Activated naive CD8-positive, alpha-beta T cell (primary cell): ENCODE measurements around the gene CCDC154.

ENCODE experiments used
- H3K27ac Mint-ChIP-seq: one replicate; pipeline ENCODE4 v1.8.0; 2021; ENCODE audit warnings: mixed read lengths
- H3K27me3 Mint-ChIP-seq: one replicate; pipeline ENCODE4 v1.8.0; 2021; ENCODE audit warnings: mixed read lengths
- H3K36me3 Mint-ChIP-seq: one replicate; pipeline ENCODE4 v1.8.0; 2021; ENCODE audit warnings: mixed read lengths
- H3K4me1 Mint-ChIP-seq: one replicate; pipeline ENCODE4 v1.8.0; 2021; ENCODE audit warnings: low read depth, mixed read lengths
- H3K4me3 Mint-ChIP-seq: one replicate; pipeline ENCODE4 v1.8.0; 2021; ENCODE audit warnings: mild to moderate bottlenecking, mixed read lengths
- H3K9me3 Mint-ChIP-seq: one replicate; pipeline ENCODE4 v1.8.0; 2021; ENCODE audit warnings: low read depth, mixed read lengths

The CCDC154 gene

DNA sequence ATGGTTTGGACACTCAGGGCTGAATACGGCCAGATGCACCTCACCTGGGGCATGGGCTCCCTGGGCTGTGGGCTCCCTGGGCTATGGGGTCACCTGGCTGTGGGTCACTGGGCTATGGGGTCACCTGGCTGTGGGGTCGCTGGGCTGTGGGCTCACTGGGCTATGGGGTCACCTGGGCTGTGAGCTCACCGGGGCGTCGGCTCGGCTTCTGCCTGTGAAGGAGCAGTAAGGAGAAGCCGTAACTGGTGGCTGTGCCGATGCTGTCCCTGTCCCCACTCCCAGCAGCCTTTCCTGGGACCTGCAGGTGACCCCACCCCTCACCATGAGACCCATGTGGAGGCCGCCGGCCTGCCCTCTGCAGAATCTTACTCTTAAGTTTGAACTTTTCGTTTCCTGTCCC is 15.3 kb downstream of the CCDC154 start:
- H3K4me1 Mint-ChIP-seq = no peaks in the 10 kb centered on the region
- H3K36me3 Mint-ChIP-seq = no peaks in the 10 kb centered on the region
- H3K9me3 Mint-ChIP-seq = no peaks in the 10 kb centered on the region
- no peak overlapping the region for H3K27ac Mint-ChIP-seq
- H3K27me3 Mint-ChIP-seq = no peaks in the 10 kb centered on the region
- H3K4me3 Mint-ChIP-seq = no peak overlapping the region

DNA sequence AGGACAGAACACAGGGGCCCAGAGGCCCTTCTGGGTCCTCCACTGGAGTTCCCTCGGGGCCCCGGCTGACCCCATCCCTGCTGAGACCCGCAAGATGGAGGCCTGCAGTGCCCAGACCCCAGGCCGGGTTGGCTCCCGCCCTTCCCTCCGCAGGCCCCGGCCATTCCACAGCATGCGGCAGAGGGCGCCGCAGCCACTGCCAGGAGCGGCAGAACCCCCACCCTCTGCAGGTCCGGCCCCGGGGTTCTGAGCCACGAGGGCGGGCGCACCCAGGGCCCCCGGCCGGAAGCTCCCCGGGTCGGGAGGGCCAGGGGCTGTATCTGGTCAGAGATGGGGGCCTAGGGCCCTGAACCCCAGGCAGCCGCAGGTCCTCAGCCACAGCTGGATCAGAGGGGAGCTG is 15.8 kb downstream of the CCDC154 start:
- no peaks in the 10 kb centered on the region for H3K4me1 Mint-ChIP-seq
- H3K36me3 Mint-ChIP-seq = no peaks in the 10 kb centered on the region
- H3K9me3 Mint-ChIP-seq = no peaks in the 10 kb centered on the region
- H3K27ac Mint-ChIP-seq = no peak overlapping the region
- H3K4me3 Mint-ChIP-seq = no peak overlapping the region
- no peaks in the 10 kb centered on the region for H3K27me3 Mint-ChIP-seq

- no peaks in the 10 kb centered on the region for H3K4me1 Mint-ChIP-seq
- no peaks in the 10 kb centered on the region for H3K27me3 Mint-ChIP-seq
- no peak overlapping the region for H3K27ac Mint-ChIP-seq
- no peaks in the 10 kb centered on the region for H3K9me3 Mint-ChIP-seq
- no peak overlapping the region for H3K4me3 Mint-ChIP-seq
- no peaks in the 10 kb centered on the region for H3K36me3 Mint-ChIP-seq
Measured at GRCh38 chr16:1427473-1428461, 16.6 kb downstream of the CCDC154 start.

DNA sequence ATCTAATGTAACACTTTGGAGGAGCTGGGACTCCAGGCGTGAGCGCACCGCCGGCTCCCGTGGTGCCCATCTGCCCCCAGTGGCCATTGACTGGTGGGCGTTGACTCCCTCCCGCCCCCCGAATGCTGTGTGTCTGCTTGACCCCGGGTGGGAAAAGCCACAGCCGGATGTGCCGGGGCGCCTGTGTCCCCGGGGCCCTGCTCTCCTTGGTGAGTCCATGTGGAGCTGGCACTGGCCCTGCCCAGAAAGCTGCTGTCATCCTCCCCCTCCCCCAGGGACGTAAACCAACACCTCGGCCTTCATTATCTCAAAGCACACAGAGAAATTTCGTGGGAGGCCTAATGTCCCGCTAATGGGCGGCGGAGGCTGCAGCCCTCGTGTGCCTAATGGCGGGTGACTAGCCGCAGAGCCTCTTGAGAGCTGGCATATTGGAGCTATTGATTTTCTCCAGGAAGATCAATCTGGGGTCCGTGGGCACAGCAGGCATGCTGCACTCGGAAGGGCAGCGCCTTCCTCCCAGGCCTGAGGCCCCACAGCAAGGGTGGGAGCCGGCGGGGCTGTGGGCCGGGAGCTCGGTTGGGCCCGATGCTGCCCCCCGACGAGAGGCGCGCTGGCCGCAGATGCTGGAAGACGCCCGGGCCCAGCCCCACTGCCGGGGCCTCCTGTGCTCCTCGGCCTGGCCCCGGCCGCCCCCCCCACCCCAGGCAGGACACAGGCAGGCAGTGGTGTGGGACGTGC is 17.5 kb downstream of the CCDC154 start:
- Mint-ChIP-seq H3K27me3 (no peaks in the 10 kb centered on the region), H3K9me3 (no peaks in the 10 kb centered on the region), H3K4me1 (peaks cover 4% of the 10 kb centered on the region), H3K36me3 (no peaks in the 10 kb centered on the region), H3K4me3 (no peak overlapping the region), H3K27ac (no peak overlapping the region)

GRCh38 chr16:1425616-1426370 is 18.6 kb downstream of the CCDC154 start:
- H3K27me3 Mint-ChIP-seq = no peaks in the 10 kb centered on the region
- peaks cover 9% of the 10 kb centered on the region for H3K4me1 Mint-ChIP-seq
- no peak overlapping the region for H3K27ac Mint-ChIP-seq
- no peaks in the 10 kb centered on the region for H3K9me3 Mint-ChIP-seq
- no peaks in the 10 kb centered on the region for H3K36me3 Mint-ChIP-seq
- no peak overlapping the region for H3K4me3 Mint-ChIP-seq

GRCh38 chr16:1424028-1424427 is 20.3 kb downstream of the CCDC154 start:
- Mint-ChIP-seq H3K27me3 (no peaks in the 10 kb centered on the region), H3K9me3 (no peaks in the 10 kb centered on the region), H3K4me1 (peaks cover 9% of the 10 kb centered on the region), H3K27ac (no peak overlapping the region), H3K36me3 (no peaks in the 10 kb centered on the region), H3K4me3 (no peak overlapping the region)

GRCh38 chr16:1422076-1422475 is 22.3 kb downstream of the CCDC154 start:
- Mint-ChIP-seq H3K4me1 (peaks cover 15% of the 10 kb centered on the region), H3K9me3 (no peaks in the 10 kb centered on the region), H3K27me3 (no peaks in the 10 kb centered on the region), H3K27ac (peak overlapping the region; percentile 98), H3K36me3 (no peaks in the 10 kb centered on the region), H3K4me3 (peak overlapping the region; percentile 90)

- H3K4me3 Mint-ChIP-seq = peak overlapping the region; percentile 90
- no peaks in the 10 kb centered on the region for H3K9me3 Mint-ChIP-seq
- no peaks in the 10 kb centered on the region for H3K27me3 Mint-ChIP-seq
- H3K4me1 Mint-ChIP-seq = peaks cover 19% of the 10 kb centered on the region
- H3K27ac Mint-ChIP-seq = peak overlapping the region; percentile 79
- no peaks in the 10 kb centered on the region for H3K36me3 Mint-ChIP-seq
Measured at GRCh38 chr16:1420111-1420539, 24.2 kb downstream of the CCDC154 start.

GRCh38 chr16:1416521-1416941 is 27.8 kb downstream of the CCDC154 start:
- peaks cover 26% of the 10 kb centered on the region for H3K4me1 Mint-ChIP-seq
- peak overlapping the region; percentile 38 for H3K27ac Mint-ChIP-seq
- no peaks in the 10 kb centered on the region for H3K27me3 Mint-ChIP-seq
- peak overlapping the region; percentile 30 for H3K4me3 Mint-ChIP-seq
- no peaks in the 10 kb centered on the region for H3K9me3 Mint-ChIP-seq
- H3K36me3 Mint-ChIP-seq = no peaks in the 10 kb centered on the region

DNA sequence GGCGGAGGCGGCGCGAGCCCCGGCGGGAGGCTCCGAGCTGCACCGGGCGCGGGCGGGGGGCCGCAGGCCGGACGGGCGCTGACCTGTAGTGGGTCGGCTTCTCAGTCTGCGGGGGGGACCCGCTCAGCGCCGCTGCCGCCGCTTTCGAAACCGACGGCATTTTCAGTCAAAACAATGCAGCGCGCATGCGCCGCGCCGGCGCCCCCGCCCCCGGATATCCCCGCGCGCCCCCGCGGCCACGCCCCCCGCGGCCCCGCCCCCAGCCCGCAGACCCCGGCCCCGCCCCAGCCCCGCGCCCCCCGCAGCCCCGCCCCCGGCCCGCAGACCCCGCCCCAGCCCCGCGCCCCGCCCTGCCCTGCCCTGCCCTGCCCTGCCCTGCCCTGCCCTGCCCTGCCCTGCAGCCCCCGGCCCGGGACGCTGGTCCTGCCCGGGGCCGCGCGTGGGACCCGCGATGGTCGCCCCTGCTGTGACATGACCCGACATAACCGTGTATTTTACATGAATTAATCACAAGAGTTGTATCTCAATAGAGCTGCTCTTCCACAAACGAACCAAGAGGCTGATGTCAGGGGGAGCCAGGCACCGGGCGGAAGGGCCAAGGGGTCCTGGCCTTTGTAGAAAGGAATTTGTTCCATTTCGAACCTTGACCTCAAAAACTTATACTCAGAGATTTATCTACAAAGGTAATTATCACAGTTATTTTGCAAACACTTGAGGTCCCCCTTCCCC is 29.7 kb downstream of the CCDC154 start, which contains the start of gene UNKL:
Gene UNKL, minus strand, starts transcription at position 173 of the 729 bp plus-strand sequence. Its CDS starts 13 bp downstream, at position 160.
- H3K27me3 Mint-ChIP-seq = no peaks in the 10 kb centered on the region
- peak within 1 kb of the TSS; percentile 82 for H3K4me3 Mint-ChIP-seq
- H3K36me3 Mint-ChIP-seq = no peaks in the 10 kb centered on the region
- H3K27ac Mint-ChIP-seq = peak within 1 kb of the TSS; percentile 87
- H3K9me3 Mint-ChIP-seq = no peaks in the 10 kb centered on the region
- H3K4me1 Mint-ChIP-seq = peaks cover 26% of the 10 kb centered on the region

GRCh38 chr16:1413684-1414531 is 30.4 kb downstream of the CCDC154 start:
- no peaks in the 10 kb centered on the region for H3K9me3 Mint-ChIP-seq
- peak overlapping the region; percentile 82 for H3K4me3 Mint-ChIP-seq
- H3K36me3 Mint-ChIP-seq = no peaks in the 10 kb centered on the region
- H3K4me1 Mint-ChIP-seq = peaks cover 32% of the 10 kb centered on the region
- peak overlapping the region; percentile 87 for H3K27ac Mint-ChIP-seq
- H3K27me3 Mint-ChIP-seq = no peaks in the 10 kb centered on the region

DNA sequence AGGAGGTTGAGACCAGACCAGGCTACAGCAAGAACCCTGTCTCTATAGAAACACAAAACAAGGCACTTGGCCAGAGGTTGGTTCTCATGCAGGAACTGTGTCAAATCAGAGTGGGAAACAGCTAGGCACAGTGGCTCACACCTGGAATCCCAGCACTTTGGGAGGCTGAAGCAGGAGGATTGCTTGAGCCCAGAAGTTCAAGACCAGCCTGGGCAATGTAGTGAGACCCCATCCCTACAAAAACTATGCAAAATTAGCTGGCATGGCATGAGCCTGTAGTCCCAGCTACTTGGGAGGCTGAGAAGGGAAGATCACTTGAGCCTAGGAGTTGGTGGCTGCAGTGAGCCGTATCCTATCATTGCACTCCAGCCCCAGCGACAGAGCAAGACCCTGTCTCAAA is 31.5 kb downstream of the CCDC154 start:
- no peaks in the 10 kb centered on the region for H3K9me3 Mint-ChIP-seq
- H3K27me3 Mint-ChIP-seq = no peaks in the 10 kb centered on the region
- peak overlapping the region; percentile 28 for H3K27ac Mint-ChIP-seq
- H3K4me3 Mint-ChIP-seq = peak overlapping the region; percentile 7
- no peaks in the 10 kb centered on the region for H3K36me3 Mint-ChIP-seq
- H3K4me1 Mint-ChIP-seq = peaks cover 33% of the 10 kb centered on the region

DNA sequence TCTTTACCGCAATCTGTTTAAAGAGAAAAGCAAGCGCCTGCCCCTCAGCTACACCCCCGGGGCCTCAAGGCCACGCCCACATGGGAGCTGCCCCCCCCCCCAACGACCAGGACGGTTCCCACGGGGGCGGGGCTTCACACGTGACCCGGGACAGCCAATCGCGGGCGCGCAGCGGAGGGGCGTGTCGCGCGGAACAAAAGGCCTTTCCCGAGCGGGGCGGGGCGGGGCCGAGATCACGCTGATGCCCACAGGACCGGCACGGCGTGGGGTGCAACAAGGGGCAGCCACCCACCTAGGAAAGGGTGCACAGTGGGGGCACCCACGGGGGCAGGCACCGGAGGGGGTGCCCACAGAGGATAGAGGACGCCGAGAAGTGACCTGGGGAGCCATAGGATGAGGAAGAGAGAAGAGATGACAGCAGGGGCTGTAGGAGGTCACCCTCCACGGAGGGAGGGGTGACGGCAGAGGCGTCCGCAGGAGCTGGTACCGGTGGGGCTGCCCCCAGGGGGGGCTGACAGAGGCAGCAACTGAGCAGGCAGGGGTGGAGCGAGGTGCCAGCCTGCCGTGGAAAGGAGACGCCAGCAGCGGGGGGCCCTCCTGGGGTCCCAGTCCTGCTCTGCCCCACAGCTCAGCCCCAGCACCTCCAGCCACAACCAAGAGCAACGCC is 36.1 kb downstream of the CCDC154 start:
- no peaks in the 10 kb centered on the region for H3K36me3 Mint-ChIP-seq

More for the DNA sequence above, 36.1 kb downstream of the CCDC154 start:
- Mint-ChIP-seq H3K4me1 (peaks cover 28% of the 10 kb centered on the region), H3K9me3 (no peaks in the 10 kb centered on the region), H3K27me3 (no peaks in the 10 kb centered on the region), H3K4me3 (peak overlapping the region; percentile 83), H3K27ac (no peak overlapping the region)
